Bone marrow (tissue), 2 donors: Measurements from ENCODE around the gene MACC1.
"Not testable (repeated sequence)": the region's sequence is repeated elsewhere in the genome, so short reads cannot be mapped to it uniquely, and the experiment has no call there.

ENCODE experiments used
- DNase-seq, 2 donors: peaks; one replicate each; lab custom pipeline; 2025; lab: John Stamatoyannopoulos, UW

The MACC1 gene

GRCh38 chr7:20207811-20208210, 9.4 kb downstream of the MACC1 start:
- DNase-seq: not testable (repeated sequence)

DNA sequence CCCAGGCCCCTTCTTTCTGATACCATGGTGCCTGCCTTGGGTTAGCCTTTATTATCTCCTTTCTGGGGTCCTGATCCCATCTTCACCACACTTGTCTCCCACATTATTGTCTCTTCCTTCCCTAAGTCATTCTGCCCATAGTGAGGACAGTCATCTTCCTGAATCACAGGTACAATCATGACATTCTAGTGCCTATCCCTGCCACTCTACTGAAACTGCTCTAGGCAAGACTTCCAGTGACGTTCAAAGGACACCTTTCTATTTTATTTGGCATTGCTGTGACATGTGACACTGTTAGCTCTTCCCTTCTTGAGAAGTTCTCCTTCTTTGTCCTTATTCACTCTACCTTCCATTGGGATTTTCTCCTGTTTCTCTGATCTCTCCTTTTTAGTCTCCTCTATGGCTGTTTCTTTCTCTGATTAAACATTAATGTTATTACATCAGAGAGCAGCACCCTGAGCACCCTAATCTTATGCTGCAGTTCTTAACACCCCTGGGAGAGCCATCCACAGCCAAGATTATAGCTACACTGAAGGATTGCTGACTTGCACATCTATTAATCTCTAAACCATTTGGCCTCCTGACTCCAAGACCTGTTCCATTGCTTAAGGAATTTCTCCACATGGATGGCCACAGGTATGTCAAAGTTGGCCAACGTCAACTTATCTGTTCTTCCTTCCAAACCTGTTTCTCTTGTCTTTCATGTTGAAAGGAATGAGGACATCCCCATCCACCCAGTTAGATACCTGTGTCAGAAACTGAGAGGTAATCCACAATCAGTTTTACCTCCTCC, 10.9 kb downstream of the MACC1 start:
- no peak for DNase-seq

GRCh38 chr7:20203316-20203715, 13.9 kb downstream of the MACC1 start:
- no peak for DNase-seq

DNA sequence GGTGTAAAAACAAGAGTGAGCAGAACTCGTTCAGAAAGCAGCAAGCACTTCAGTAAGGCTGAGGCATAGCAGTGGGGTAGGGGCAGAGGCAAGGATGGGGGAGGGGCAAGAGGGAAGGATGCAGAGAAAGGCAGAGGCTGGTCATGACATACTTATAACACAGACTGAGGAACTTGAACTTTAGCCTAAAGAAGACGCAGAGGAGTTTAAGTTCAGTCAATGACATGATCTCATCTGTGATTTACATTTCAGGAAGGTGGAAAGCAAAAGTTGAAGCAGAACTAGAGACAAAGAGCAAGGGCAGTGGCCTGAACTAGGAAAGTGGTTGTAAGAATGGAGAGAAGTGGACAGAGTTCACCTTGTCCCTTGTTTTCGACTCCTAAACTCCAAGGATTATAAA, 15.8 kb downstream of the MACC1 start:
- DNase-seq: peak in 1 of 2 donors; percentile 37

DNA sequence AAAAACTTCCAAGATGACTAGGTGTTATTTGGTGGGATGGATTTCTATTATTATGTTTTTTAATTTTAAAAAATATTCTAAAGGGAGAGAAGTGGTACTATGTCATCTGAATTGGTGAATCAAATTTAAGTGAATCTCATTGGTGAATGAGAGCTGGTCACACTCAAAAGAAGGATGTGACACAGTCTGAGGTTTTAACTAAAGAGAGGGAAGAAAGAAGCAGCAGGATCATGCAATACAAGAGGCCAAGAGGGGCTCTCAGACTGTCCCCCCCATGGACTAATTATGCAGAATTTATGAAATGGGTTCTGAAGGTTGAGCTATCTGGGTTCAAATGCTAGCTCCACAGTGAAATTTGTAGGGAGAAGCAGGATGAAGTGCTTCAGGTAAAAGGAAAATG, 16.2 kb downstream of the MACC1 start:
- no peak for DNase-seq

DNA sequence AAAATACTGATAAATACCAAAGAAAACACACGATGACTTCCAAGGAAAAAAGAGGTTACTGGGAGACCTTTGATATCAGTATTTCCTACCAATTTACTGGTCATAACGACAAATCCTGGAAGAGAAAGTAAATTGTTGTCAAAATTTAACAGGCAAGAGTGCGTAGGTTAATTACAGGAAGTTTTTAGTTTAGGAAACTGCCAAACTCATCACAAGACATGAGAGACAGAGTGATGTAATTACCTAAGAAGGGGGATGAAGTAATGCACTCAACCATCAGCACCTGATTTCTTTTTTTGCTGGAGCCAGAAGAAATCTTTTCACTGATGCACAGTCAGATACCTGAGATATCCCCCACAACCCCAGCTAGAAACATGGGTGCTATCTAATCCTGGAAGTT, 16.8 kb downstream of the MACC1 start:
- no peak for DNase-seq

DNA sequence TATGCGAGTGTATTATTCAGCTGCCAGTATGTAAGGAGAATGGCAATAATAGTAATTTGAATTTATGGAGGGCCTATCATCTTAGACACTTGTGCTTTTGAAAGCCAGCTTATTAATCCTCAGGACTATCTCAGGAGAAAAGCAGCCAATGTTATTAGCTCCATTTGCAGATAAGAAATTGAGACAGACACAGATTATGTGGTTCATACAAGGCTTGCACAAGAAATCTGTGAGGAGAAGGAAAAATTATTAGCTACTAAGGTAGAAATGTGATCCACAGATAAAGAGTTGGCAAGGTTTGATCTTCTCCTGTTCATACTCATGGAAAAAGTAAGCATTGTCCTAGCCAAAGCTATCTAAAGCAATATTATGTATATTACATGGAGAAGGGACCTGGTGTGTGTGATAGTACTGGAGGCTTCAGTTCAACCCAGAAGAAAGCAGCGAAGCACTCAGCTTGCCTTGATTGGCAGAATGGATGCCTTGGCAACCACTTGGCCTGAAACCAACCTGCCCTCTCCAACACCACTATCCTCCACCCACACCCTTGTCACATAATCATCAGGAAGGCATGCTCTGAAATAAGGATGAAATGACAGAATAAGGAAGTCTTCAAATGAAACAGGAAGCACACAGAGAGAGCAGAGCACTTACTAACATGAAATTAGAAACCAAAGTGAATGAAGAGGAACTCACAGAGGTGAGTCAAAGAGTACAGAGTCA, 18.0 kb downstream of the MACC1 start:
- DNase-seq: peak; percentile 47 to 98

- DNase-seq: no peak
These were observed 18.9 kb downstream of the MACC1 start for GRCh38 chr7:20198260-20198659.

DNA sequence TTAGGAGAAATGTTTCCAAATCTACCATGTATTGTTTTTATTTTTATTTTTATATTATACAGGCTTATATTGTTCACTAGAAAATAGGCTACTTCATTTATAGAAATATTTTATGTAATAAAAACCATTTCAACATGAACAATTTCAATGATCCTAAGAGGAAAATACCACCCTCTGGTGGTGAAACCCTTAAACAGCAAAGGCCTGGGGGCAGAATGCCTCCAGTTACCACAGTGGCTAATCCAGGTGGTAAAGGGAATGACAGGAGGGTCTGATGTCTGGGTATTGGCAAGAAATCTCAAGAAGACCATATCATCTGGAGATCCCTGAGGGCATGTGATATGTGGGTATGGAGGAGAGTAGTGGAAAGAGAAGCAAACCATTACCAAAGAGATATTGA, 19.3 kb downstream of the MACC1 start:
- DNase-seq: no peak

DNA sequence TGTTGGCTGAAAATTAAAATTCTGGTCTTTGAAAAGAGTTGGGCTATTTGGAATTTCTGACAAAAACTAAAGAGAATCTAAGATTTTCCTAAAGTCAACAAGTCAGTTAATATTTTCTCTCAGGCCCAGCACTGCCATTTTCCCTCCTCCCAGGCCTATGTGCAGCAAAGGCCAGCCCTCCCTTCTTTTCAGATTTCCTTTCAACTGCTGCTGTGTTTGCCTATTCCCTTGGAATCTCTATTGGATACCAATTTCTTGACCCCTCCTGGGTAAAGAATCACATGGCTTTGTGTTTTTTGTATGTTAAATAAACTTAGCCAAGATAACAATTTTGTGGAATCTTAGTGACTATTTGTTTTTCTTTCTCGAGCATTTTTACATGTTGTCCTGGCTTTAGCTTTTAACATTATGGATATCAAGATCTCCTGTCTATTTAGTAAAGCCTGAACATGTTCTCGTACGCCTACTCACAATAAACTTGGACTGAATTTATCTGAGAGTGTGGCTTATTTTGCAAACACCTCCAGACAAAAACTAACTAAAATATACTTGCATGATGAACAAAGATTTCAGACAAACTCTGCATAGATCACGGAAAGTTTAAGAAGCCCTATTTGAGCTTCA, 19.9 kb downstream of the MACC1 start:
- no peak for DNase-seq

DNA sequence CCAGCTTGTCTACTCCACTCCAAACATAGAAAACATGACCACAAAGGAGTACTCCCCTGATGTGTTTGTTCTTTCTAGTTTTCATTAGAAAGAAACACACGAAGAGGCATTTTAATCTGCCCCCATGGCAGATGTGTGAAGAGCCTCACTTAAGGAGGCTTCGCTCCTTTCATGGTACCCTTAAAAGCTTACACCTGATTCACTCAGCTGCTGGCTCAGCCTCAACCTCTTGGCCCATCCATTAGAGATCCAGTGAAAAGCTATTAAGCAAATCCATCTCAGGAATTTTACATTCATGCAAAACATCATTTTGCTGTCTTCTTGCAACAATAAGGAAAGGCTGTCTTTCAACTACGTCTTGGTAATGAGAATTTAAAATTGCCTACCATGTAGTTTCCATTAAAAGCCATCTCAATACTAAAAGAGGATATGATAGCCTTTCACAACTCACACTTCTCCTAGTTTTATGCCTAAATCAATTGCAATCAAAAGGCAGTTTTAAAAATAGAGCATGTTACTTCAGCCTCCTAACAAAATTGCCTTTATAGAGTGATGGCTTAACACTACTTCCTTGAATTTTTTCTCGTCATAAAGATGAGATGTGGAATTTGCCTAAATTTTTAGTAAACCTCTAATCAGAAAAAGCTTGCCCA, 22.7 kb downstream of the MACC1 start:
- no peak for DNase-seq

DNA sequence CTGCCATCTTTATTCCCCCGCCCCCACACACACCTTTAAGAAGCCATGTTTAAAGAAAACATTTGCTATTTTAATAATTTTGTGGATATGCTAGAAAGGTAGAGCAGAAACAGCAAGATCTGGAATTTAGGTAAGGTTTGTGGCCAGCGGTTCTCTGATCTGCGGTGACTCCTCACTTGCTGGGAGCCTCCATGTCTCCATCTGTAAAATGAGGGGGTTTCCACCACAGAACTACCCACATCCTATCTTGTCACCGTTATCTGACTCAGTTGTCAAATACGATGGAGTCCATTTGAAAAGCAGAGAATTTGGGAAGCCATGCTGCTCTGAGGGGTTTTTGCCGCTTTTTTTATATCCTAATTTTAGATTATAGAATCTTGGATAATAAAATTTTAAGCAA, 23.3 kb downstream of the MACC1 start:
- no peak for DNase-seq

DNA sequence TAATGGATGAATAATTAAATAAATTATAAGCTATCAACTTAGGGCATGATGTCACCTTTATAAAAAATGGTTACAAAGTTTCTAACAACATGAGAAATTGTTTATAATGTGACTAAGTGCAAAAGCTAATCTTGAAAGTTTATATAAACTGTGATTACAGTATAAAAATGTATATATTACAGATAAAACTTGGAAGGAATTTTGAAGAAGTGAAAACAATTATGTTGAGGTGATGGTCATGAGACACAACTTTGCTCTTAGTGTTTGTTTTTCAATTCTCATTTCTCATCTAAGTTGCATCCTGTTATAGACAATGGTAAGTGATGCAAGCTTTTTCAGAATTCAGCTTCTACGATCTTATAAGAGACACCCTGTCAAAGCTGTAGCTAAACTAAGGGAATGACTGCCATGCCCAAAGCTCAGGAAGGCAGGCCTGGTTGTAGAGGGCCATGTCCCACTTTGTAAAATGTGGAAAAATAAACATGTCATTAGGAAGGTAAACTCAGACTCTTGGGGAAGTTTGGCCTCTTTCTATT, 23.9 kb downstream of the MACC1 start:
- DNase-seq: no peak

DNA sequence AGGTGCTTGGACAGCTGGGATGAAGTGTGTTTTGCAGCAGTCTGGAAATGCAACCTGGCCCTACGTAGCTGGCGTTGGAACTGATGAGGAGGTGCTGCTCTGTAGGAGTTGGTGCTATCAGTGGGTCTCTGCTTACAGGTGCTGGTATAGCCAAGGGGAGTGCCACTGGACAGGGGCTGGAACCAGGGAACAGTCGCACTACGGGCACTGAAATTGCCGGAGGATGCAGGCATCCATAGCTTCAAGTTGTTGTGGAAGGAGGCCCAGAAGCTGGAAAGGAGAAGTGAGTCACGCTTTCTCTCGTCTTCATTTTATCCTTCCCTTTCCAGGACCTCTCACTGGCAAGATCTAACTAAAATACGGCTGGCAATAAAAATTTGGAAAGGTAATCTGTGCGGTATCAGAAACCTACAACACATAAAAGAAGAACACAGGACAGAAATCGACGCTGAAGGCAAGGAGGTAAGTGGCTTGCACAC, 25.8 kb downstream of the MACC1 start:
- no peak for DNase-seq

DNA sequence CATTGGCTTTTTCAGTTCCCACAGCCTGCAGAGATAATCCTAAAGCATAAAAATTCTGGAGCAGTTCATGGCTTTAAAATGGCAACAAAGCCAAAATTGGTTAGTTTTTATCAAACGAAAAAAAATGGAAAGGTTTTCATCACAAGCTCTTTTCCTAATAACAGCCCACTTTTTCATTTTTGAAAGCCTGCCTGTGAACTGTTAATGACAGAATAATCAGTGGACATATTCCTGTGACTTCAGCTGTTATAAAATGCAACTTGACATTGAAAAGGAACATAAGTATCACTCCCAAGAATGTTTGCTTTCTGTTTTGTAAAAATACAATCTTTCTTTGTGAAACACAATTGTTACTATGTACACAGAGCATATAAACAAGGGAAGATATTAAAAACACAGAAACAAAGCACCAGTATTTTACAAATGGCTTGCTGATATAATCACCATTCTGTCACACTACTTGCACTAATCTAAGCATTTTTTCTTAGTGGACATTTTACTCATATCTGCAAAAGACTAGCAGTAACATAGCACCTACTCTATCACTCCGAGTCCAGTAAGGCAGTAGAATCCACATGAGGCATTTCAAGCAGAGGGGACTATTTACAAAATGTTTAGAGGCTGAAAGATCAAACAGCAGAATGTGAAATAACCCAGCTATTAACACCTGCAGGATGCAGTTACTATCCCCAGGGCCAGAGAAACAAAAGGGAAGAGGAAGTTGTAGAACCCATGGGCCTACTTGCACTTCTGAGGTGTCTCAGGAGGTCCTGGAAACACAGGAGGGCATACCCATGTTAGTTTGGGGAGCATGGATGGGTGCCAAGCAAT, 26.4 kb downstream of the MACC1 start:
- DNase-seq: no peak

GRCh38 chr7:20189852-20190251, 27.3 kb downstream of the MACC1 start:
- no peak for DNase-seq

DNA sequence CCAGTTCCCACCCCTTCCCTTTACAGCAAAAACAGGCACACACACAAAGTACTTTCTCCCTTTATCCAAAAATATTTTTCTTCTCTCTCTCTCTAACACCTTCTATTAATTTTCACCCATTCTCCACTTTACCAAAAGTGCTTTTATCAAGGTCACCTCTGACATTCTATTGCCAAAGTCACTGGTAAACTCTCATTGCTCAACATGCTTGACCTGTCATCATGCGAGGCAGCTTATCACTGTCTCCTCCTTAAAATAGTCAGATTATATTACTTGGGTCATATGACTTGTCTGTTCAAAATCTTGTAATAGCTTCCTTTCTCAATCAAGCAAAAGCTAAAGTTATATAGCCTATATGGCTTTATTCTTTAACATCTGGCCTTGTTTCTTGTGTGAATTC, 28.6 kb downstream of the MACC1 start:
- DNase-seq: no peak

- peak in 1 of 2 donors; percentile 13 for DNase-seq
These were observed 29.3 kb downstream of the MACC1 start for GRCh38 chr7:20187850-20188249.

GRCh38 chr7:20185988-20186387, 31.2 kb downstream of the MACC1 start:
- DNase-seq: no peak

DNA sequence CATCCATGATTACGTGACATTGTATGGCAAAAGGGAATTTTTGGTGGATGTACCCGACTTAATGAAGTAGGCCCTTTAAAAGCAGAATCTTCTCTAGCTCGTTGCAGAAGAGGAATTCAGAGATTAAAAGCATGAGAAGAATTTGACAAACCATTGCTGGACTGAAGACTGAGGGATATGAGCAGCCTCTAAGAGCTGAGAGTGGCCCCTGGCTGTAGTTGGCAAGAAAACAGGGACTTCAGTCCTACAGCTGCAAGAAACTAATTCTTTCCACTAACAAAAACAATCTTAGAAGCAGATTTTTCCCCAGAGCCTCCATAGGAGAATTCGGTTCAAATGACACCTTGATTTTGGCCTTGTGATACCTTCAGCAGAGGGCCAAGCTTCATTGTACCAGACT, 34.1 kb downstream of the MACC1 start:
- DNase-seq: no peak

DNA sequence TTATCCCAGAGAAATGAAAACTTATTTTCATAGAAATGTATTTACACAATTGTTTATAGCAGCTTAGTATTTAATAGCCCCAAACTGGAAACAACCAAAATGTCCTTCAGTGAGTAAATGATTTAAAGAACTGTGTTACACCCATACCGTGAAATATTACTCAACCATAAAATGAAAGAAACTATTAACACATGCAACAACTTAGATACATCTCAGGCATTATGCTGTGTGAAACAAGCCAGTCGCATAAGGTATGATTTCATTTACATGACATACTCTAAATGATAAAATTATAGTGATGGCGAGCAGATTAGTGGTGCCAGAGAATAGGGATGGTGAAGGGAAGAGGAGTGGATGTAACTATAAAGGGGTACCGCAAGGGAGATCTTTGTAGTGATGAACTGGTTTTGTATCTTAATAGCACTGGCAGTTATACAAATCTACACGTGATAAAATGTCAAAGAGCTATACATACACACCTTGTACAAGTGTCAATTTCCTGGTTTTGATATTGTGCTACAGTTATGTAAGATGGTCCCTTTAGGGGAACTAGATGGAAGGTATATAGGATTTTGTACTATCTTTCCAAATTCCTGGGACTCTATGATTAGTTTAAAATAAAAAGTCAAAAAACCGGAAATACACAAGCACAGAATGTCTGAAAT, 40.5 kb downstream of the MACC1 start:
- DNase-seq: no peak
